ENCODE measurements around the gene ITGA1.
A peak's percentile ranks its signal among the peaks of the same experiment; 100 is the strongest.

Gene ITGA1

GRCh38 chr5:52938226-52938625, 150.5 kb downstream of the ITGA1 start:
- no peak overlapping the region for H3K27ac ChIP-seq (replicated peaks)
- no peak for DNase-seq (ENCODE audit: low read depth in 1 of 2, low spot score in 1 of 2)
- TF ChIP-seq CTCF (IDR thresholded peaks at IDR 0.05; ENCODE audit: insufficient read depth, low read length) (no peak), GABPA (IDR thresholded peaks at IDR 0.05; ENCODE audit: low read depth) (no peak), POLR2AphosphoS5 (IDR thresholded peaks at IDR 0.05; ENCODE audit: low read depth) (no peak), REST (IDR thresholded peaks at IDR 0.05; ENCODE audit: insufficient replicate concordance, low read depth) (no peak), SPI1 (IDR thresholded peaks at IDR 0.05; ENCODE audit: borderline replicate concordance, low read depth) (no peak)
- no peaks in the 10 kb centered on the region for H3K27me3 ChIP-seq (ENCODE audit: insufficient read depth, poor library complexity, severe bottlenecking)
- H3K4me3 ChIP-seq (replicated peaks; ENCODE audit: insufficient read depth, low read length): no peak overlapping the region

- Histone ChIP-seq H3K27me3 (ENCODE audit: insufficient read depth, poor library complexity, severe bottlenecking) (peaks cover 4% of the 10 kb centered on the region), H3K4me3 (replicated peaks; ENCODE audit: insufficient read depth, low read length) (no peak overlapping the region), H3K27ac (replicated peaks) (no peak overlapping the region)
- no peak for TF ChIP-seq SPI1 (IDR thresholded peaks at IDR 0.05; ENCODE audit: borderline replicate concordance, low read depth)
- TF ChIP-seq REST (IDR thresholded peaks at IDR 0.05; ENCODE audit: insufficient replicate concordance, low read depth): no peak
- no peak for DNase-seq (ENCODE audit: low read depth in 1 of 2, low spot score in 1 of 2)
Measured at GRCh38 chr5:52943285-52943684, 155.6 kb downstream of the ITGA1 start.

GRCh38 chr5:52943808-52944207, 156.1 kb downstream of the ITGA1 start:
- DNase-seq (ENCODE audit: low read depth in 1 of 2, low spot score in 1 of 2): no peak
- Histone ChIP-seq H3K4me3 (replicated peaks; ENCODE audit: insufficient read depth, low read length) (no peak overlapping the region), H3K27me3 (ENCODE audit: insufficient read depth, poor library complexity, severe bottlenecking) (peaks cover 4% of the 10 kb centered on the region), H3K27ac (replicated peaks) (no peak overlapping the region)
- no peak for TF ChIP-seq REST (IDR thresholded peaks at IDR 0.05; ENCODE audit: insufficient replicate concordance, low read depth)
- TF ChIP-seq CTCF (IDR thresholded peaks at IDR 0.05; ENCODE audit: insufficient read depth, low read length): no peak
- TF ChIP-seq GABPA (IDR thresholded peaks at IDR 0.05; ENCODE audit: low read depth): no peak
- no peak for TF ChIP-seq SPI1 (IDR thresholded peaks at IDR 0.05; ENCODE audit: borderline replicate concordance, low read depth)

- peak overlapping the region; percentile 6; the same call in 1 of the 2 replicates for H3K4me3 ChIP-seq (replicated peaks; ENCODE audit: insufficient read depth, low read length)
Measured at GRCh38 chr5:52945040-52945439, 157.3 kb downstream of the ITGA1 start.

More at GRCh38 chr5:52945040-52945439, 157.3 kb downstream of the ITGA1 start:
- H3K27me3 ChIP-seq (ENCODE audit: insufficient read depth, poor library complexity, severe bottlenecking): peaks cover 4% of the 10 kb centered on the region
- H3K27ac ChIP-seq (replicated peaks): no peak overlapping the region
- no peak for TF ChIP-seq POLR2AphosphoS5 (IDR thresholded peaks at IDR 0.05; ENCODE audit: low read depth)
- TF ChIP-seq GABPA (IDR thresholded peaks at IDR 0.05; ENCODE audit: low read depth): no peak
- no peak for TF ChIP-seq REST (IDR thresholded peaks at IDR 0.05; ENCODE audit: insufficient replicate concordance, low read depth)
- no peak for TF ChIP-seq CTCF (IDR thresholded peaks at IDR 0.05; ENCODE audit: insufficient read depth, low read length)
- TF ChIP-seq SPI1 (IDR thresholded peaks at IDR 0.05; ENCODE audit: borderline replicate concordance, low read depth): no peak
- no peak for DNase-seq (ENCODE audit: low read depth in 1 of 2, low spot score in 1 of 2)
